GM12864 (cell line): ENCODE data around the gene CENPO.

Experiments used
- DNase-seq: peaks from one replicate; pipeline ENCODE4 v3.0.0-alpha.2; 2011; ENCODE audit warnings: low read depth
- H3K4me3 ChIP-seq: 2 replicates; pipeline ENCODE4 v1.5.1; 2011; ENCODE audit warnings: mild to moderate bottlenecking, low read depth, low read length, control low read depth
- CTCF ChIP-seq: IDR thresholded peaks from 2 replicates; pipeline ENCODE4 v1.5.1; 2011; ENCODE audit warnings: low read depth, mild to moderate bottlenecking, moderate library complexity, low read length, control low read depth, inconsistent platforms; ENCODE audit errors: missing control alignments

Gene CENPO

DNA sequence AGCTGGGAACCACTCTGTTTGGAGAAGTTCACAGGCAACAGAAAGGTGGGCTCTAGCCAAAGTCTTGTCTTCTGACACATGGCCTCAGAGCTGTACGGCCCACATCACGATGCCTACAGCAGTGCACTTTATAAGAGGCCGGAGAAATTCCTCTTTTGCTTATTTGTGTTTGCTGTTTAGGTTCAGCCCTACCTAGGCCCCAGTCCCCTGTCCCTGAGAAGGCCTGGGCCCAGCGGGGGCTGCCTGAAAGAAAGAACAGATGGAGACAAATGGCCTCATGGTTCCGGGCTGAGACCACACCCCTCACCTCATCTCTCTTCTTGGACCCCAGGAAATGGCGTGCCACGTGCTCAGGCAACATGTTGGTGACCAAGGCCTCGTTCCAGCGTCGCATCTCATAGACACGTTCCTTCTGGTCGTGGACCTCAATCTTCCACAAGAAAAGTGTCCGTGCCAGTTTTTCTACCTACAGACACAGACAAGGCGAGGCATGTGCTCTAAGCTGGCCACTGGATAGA is 30.9 kb downstream of the CENPO start:
- TF ChIP-seq CTCF: no peak
- no peak overlapping the region for H3K4me3 ChIP-seq
- no peak for DNase-seq

GRCh38 chr2:24824966-24825882 is 32.0 kb downstream of the CENPO start:
- peak; percentile 16 for DNase-seq
- H3K4me3 ChIP-seq: no peak overlapping the region
- peak; percentile 84 for TF ChIP-seq CTCF

DNA sequence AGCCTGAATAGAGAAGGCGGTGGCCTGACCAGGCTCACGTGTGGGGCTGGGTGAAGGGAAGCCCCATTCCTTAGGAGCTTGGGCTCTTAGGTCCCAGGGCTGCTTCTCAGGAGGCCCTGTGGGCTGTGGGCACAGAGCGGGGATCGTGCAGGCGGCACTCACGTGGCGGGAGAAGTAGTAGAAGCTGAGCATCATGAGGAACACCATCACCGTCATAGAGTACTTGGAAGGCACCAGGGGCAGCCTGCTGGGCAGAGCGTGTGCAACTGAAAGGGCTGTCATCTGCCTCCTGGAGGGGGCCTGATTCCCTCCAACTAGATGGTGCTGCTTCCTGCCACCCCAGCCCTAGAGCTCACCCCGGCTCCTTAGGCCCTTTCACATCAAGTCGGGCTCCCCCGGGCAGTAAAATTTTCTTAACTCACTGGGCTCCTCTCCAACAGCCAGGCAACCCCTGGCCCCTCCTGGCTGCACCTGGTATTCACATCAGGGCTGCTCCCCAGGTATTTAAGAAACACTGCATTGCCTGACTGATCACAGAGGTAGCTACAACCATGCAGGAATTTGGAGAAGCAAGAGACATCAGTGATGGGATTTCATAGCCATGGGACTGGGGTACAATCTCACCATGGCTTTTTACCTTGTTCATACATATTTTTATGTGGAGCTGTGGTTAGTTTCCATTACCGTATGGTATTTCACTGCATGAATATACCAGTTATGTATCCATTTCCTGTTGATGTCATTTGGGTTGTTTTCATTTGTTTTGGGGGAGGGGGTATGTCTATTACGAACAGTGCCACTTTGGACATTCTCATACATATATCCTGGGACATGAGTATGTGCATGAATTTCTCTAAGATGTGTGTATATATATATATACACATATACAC is 32.9 kb downstream of the CENPO start:
- H3K4me3 ChIP-seq: no peak overlapping the region
- no peak for TF ChIP-seq CTCF
- DNase-seq: no peak

DNA sequence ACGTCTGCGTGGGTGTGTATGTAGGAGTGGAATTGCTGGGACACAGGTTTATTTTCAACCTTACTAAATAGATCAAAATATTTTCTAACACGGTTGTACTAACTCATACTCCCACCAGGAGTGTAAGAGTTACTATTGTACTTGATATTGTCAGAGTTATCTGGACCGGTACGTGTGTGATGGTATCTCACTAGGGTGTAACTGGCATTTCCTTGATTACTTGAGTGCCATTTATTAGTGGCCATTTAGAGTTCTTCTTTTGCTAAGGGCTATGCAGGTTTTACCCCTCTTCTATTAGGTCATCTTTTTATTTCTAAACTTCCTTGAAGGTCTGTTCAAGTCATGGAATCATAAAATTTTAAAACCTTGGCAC is 33.5 kb downstream of the CENPO start:
- DNase-seq: no peak
- TF ChIP-seq CTCF: no peak
- H3K4me3 ChIP-seq: no peak overlapping the region

GRCh38 chr2:24827321-24828237 is 34.4 kb downstream of the CENPO start:
- peak; percentile 53 for DNase-seq
- TF ChIP-seq CTCF: peak; percentile 96
- no peak overlapping the region for H3K4me3 ChIP-seq
